ENCODE results near the gene GJC1.
"Not testable (repeated sequence)": the region's sequence is repeated elsewhere in the genome, so short reads cannot be mapped to it uniquely, and the experiment has no call there.

GJC1 gene

GRCh38 chr17:44760474-44761308 lies 69.4 kb downstream of the GJC1 start:
- no peak for DNase-seq (ENCODE audit: low spot score)

GRCh38 chr17:44759916-44760243 lies 70.2 kb downstream of the GJC1 start:
- DNase-seq (ENCODE audit: low spot score) = no peak

- DNase-seq (ENCODE audit: low spot score) = no peak
Observed at GRCh38 chr17:44759086-44759915, 70.8 kb downstream of the GJC1 start.

GRCh38 chr17:44758414-44759085 lies 71.5 kb downstream of the GJC1 start, which contains the start of gene ADAM11:
TSS of gene ADAM11 (plus strand) at chr17:44758988. CDS start at chr17:44759200, 212 bp downstream.
- no peak for DNase-seq (ENCODE audit: low spot score)

GRCh38 chr17:44757918-44758413 lies 72.1 kb downstream of the GJC1 start:
- DNase-seq (ENCODE audit: low spot score) = no peak

GRCh38 chr17:44757045-44757917 lies 72.8 kb downstream of the GJC1 start:
- no peak for DNase-seq (ENCODE audit: low spot score)

- not testable (repeated sequence) for DNase-seq (ENCODE audit: low spot score)
Observed at GRCh38 chr17:44755180-44755579, 74.9 kb downstream of the GJC1 start.

GRCh38 chr17:44754276-44754675 lies 75.8 kb downstream of the GJC1 start:
- DNase-seq (ENCODE audit: low spot score) = no peak

- DNase-seq (ENCODE audit: low spot score) = no peak
Observed at GRCh38 chr17:44752953-44753861, 76.9 kb downstream of the GJC1 start.

- no peak for DNase-seq (ENCODE audit: low spot score)
Observed at GRCh38 chr17:44751806-44752205, 78.3 kb downstream of the GJC1 start.

- DNase-seq (ENCODE audit: low spot score) = no peak
Observed at GRCh38 chr17:44751331-44751730, 78.8 kb downstream of the GJC1 start.

GRCh38 chr17:44749980-44750318 lies 80.1 kb downstream of the GJC1 start:
- DNase-seq (ENCODE audit: low spot score) = no peak

- no peak for DNase-seq (ENCODE audit: low spot score)
Observed at GRCh38 chr17:44749076-44749979, 80.8 kb downstream of the GJC1 start.

Measured in SW480 (cell line).